AG09309 (cell line): Measurements from ENCODE around the gene LRRC51.
"Not testable (repeated sequence)": the region's sequence is repeated elsewhere in the genome, so short reads cannot be mapped to it uniquely, and the experiment has no call there.

Experiments used
- DNase-seq: peaks from one replicate; pipeline ENCODE4 v3.0.0-alpha.2; 2010; ENCODE audit warnings: low read depth
- H3K4me3 ChIP-seq: 2 replicates; pipeline ENCODE4 v1.5.1; 2011; ENCODE audit warnings: mild to moderate bottlenecking, low read depth, low read length, moderate library complexity; ENCODE audit not compliant: control insufficient read depth
- TF ChIP-seq, protein P1 (sequence below): IDR thresholded peaks from 2 replicates; pipeline ENCODE4 v1.5.1; 2011; ENCODE audit warnings: mild to moderate bottlenecking, low read depth, low read length, inconsistent platforms; ENCODE audit not compliant: insufficient read depth, control insufficient read depth; ENCODE audit errors: missing control alignments

The LRRC51 gene

DNA sequence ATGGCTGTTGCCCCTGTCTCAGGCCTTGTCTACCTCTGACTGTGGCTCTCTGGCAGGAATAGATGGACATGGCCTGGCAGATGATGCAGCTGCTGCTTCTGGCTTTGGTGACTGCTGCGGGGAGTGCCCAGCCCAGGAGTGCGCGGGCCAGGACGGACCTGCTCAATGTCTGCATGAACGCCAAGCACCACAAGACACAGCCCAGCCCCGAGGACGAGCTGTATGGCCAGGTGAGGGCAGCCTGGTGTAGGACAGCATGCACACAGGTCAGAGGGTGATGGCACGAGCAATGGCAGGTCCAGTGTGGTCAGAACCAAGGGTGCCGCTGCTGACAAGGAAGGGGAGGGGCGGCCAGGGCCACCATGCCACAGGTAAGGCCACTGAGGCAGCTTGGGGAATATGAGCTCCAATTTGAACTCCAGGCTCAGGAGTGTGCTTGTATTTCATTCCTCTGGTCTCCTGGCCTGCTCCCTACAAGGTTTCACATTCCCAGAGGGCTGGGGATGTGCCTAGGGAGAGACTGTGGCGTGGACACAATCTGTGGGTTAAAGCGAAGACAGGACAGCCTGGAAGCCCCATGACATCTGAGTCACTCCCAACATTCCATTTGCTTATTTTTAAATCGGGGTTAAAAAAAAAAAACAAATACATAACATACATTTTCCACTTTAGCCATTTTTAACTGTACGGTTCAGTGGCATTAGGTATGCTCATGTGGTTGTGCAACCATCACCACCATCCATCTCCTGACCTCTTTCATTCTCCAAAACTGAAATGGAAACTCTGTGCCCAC is 55.4 kb downstream of the LRRC51 start:
- H3K4me3 ChIP-seq: no peak overlapping the region
- DNase-seq: no peak
- TF ChIP-seq, protein P1, sequence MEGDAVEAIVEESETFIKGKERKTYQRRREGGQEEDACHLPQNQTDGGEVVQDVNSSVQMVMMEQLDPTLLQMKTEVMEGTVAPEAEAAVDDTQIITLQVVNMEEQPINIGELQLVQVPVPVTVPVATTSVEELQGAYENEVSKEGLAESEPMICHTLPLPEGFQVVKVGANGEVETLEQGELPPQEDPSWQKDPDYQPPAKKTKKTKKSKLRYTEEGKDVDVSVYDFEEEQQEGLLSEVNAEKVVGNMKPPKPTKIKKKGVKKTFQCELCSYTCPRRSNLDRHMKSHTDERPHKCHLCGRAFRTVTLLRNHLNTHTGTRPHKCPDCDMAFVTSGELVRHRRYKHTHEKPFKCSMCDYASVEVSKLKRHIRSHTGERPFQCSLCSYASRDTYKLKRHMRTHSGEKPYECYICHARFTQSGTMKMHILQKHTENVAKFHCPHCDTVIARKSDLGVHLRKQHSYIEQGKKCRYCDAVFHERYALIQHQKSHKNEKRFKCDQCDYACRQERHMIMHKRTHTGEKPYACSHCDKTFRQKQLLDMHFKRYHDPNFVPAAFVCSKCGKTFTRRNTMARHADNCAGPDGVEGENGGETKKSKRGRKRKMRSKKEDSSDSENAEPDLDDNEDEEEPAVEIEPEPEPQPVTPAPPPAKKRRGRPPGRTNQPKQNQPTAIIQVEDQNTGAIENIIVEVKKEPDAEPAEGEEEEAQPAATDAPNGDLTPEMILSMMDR: no peak

DNA sequence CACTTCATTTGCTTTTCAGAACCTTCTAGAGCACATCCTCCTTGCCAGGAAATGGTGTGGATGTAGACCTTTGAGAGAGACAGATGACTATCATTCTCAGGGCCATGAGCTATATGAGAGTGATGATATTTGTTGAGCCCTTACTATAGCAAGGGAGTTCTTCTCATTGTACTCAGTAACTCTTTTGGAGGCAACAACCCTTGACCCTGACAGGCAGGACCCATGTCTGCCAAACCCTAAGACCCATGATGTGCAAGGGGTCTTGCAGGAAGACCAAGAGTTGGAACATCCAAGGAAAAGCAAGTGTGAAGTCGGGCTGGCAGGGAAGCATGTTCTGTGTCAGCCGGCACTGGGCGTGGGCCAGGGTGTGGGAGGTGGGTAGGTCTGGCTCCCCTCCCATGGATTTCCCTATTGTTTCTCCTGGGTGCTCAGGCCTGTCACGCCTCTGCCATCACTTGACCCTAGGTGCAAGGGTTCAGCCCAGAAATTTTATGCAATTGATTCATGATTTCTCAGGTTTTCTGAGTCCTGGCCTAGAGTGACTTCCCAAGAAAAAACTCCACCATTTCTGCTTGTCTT is 56.1 kb downstream of the LRRC51 start:
- H3K4me3 ChIP-seq: no peak overlapping the region
- TF ChIP-seq, protein P1: no peak
- no peak for DNase-seq

DNA sequence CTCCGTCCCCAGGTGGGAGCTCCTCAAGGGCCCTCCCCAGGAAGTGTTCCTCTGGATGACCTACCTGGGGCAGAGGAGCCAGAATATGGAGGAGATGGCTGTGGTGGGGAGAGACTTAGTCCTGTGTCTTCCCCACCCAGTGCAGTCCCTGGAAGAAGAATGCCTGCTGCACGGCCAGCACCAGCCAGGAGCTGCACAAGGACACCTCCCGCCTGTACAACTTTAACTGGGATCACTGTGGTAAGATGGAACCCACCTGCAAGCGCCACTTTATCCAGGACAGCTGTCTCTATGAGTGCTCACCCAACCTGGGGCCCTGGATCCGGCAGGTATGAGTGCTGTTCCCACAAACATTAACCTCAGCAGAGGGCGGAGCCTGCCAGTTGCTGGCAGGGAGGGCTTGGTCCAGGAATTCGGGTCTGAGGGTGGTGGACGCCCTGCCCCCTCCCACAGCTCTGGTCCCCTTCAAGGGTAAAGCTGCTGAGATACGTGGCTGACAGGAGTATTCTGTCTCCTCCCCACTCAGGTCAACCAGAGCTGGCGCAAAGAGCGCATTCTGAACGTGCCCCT is 58.3 kb downstream of the LRRC51 start:
- DNase-seq: no peak
- H3K4me3 ChIP-seq: no peak overlapping the region
- TF ChIP-seq, protein P1: no peak

DNA sequence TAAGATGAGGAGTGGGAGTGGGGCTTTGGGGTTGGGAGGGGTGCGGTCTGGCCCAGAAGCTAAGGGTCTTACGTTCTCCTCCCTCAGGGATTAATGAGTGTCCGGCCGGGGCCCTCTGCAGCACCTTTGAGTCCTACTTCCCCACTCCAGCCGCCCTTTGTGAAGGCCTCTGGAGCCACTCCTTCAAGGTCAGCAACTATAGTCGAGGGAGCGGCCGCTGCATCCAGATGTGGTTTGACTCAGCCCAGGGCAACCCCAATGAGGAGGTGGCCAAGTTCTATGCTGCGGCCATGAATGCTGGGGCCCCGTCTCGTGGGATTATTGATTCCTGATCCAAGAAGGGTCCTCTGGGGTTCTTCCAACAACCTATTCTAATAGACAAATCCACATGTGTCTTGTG is 58.9 kb downstream of the LRRC51 start:
- TF ChIP-seq, protein P1: no peak
- no peak overlapping the region for H3K4me3 ChIP-seq
- no peak for DNase-seq

DNA sequence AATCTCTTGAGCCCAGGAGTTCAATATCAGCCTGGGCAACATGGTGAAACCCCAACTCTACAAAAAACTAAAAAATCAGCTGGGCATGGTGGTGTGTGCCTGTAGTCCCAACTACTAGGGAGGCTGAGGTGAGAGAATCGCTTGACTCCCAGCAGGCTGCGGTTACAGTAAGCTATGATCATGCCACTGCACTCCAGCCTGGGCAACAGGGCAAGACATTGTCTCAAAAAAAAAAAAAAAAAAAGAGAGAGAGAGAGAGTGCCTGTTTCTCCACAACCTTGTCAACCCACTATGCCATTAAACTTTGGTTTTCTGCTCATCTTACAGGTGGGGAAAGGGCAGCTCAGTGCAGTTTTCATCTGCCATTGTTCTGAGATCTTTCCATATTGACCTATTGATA is 60.0 kb downstream of the LRRC51 start:
- no peak overlapping the region for H3K4me3 ChIP-seq
- DNase-seq: no peak
- TF ChIP-seq, protein P1: no peak

DNA sequence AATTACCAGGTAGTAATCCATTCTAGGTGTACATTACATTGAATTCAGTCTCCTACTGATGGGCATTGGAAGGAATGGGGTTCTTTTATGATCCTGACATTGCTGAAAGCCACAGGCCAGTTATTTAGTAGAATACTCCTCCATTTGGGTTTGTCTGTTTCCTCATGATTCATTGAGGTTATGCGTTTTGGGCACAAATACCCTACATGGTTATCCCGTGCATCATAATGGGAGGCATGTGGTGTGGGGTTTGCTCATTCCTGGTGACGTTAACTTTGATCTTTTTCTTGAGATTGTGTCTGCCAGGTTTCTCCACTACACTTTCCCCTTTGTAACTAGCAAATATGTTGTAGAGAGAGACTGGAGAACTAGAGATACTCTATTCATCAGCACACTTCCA is 60.4 kb downstream of the LRRC51 start:
- H3K4me3 ChIP-seq: no peak overlapping the region
- DNase-seq: peak; percentile 84
- TF ChIP-seq, protein P1: no peak

DNA sequence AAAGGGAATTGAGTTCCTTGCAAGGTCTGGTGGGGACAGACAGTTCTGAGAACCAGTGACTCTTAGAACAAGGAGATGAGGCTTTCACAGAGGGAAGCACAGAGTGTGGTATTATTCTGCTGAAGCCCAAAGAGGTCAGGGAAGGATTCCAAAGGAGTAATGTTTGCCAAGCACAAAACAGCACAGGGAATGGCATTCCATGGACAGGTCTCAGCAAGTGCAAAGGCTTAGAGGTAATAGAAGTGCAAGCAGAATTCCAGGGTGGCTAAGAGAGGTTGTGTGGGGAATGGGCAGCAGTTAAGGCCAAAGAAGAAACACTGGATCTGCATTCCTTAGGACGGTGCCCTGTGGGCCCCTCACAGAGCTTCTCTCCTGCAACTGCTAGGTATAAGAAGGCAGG is 61.4 kb downstream of the LRRC51 start:
- H3K4me3 ChIP-seq, DNase-seq: not testable (repeated sequence)

DNA sequence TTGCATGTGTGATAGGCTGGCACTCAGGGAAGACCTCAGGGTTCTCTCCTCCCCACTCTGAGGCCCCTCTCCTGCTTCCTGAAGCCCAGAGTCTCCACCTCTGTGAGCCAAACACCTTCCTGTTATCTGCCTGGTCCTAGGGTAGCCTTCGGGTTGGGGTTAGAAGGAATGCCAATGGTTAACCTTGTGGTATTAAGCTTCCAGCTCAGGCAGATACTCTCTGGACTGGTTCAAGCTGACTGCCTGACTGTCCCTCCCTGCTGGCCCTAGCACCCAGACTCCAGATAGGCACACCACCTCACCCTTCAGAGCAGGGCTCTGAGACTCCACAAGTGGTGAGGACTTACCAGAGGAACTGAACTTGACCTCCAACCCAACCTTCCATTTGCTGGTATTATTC is 61.9 kb downstream of the LRRC51 start:
- DNase-seq, H3K4me3 ChIP-seq: not testable (repeated sequence)
